ENCODE results near the gene SPATA17.

SPATA17 gene

GRCh38 chr1:217888328-217888727, 257.2 kb downstream of the SPATA17 start:
- Histone ChIP-seq H3K9ac (ENCODE audit: low read length) (no peak overlapping the region), H3K27ac (ENCODE audit: low read depth, low read length) (no peak overlapping the region), H3K4me3 (ENCODE audit: low read depth, low read length) (no peak overlapping the region), H3K36me3 (ENCODE audit: control insufficient read depth, insufficient read depth, low read length) (no peaks in the 10 kb centered on the region), H3K9me3 (ENCODE audit: control insufficient read depth, insufficient read depth, low read depth, low read length) (peaks cover 7% of the 10 kb centered on the region), H3K27me3 (ENCODE audit: control insufficient read depth, insufficient read depth, low read length) (no peaks in the 10 kb centered on the region), H3K4me1 (ENCODE audit: control insufficient read depth, insufficient read depth, low read length) (no peaks in the 10 kb centered on the region)

GRCh38 chr1:217889401-217889800, 258.3 kb downstream of the SPATA17 start:
- no peaks in the 10 kb centered on the region for H3K27me3 ChIP-seq (ENCODE audit: control insufficient read depth, insufficient read depth, low read length)
- no peaks in the 10 kb centered on the region for H3K36me3 ChIP-seq (ENCODE audit: control insufficient read depth, insufficient read depth, low read length)
- no peaks in the 10 kb centered on the region for H3K4me1 ChIP-seq (ENCODE audit: control insufficient read depth, insufficient read depth, low read length)
- no peaks in the 10 kb centered on the region for H3K9me3 ChIP-seq (ENCODE audit: control insufficient read depth, insufficient read depth, low read depth, low read length)
- no peak overlapping the region for H3K4me3 ChIP-seq (ENCODE audit: low read depth, low read length)
- no peak overlapping the region for H3K9ac ChIP-seq (ENCODE audit: low read length)
- H3K27ac ChIP-seq (ENCODE audit: low read depth, low read length): no peak overlapping the region

GRCh38 chr1:217891966-217892365, 260.8 kb downstream of the SPATA17 start:
- Histone ChIP-seq H3K27me3 (ENCODE audit: control insufficient read depth, insufficient read depth, low read length) (no peaks in the 10 kb centered on the region), H3K4me3 (ENCODE audit: low read depth, low read length) (no peak overlapping the region), H3K9ac (ENCODE audit: low read length) (no peak overlapping the region), H3K27ac (ENCODE audit: low read depth, low read length) (no peak overlapping the region), H3K9me3 (ENCODE audit: control insufficient read depth, insufficient read depth, low read depth, low read length) (no peaks in the 10 kb centered on the region), H3K4me1 (ENCODE audit: control insufficient read depth, insufficient read depth, low read length) (no peaks in the 10 kb centered on the region), H3K36me3 (ENCODE audit: control insufficient read depth, insufficient read depth, low read length) (no peaks in the 10 kb centered on the region)

- Histone ChIP-seq H3K27ac (ENCODE audit: low read depth, low read length) (no peak overlapping the region), H3K9ac (ENCODE audit: low read length) (no peak overlapping the region), H3K36me3 (ENCODE audit: control insufficient read depth, insufficient read depth, low read length) (no peaks in the 10 kb centered on the region), H3K27me3 (ENCODE audit: control insufficient read depth, insufficient read depth, low read length) (no peaks in the 10 kb centered on the region), H3K9me3 (ENCODE audit: control insufficient read depth, insufficient read depth, low read depth, low read length) (no peaks in the 10 kb centered on the region), H3K4me3 (ENCODE audit: low read depth, low read length) (no peak overlapping the region), H3K4me1 (ENCODE audit: control insufficient read depth, insufficient read depth, low read length) (no peaks in the 10 kb centered on the region)
These were observed 261.6 kb downstream of the SPATA17 start for GRCh38 chr1:217892750-217893149.

- Histone ChIP-seq H3K36me3 (ENCODE audit: control insufficient read depth, insufficient read depth, low read length) (no peaks in the 10 kb centered on the region), H3K4me1 (ENCODE audit: control insufficient read depth, insufficient read depth, low read length) (no peaks in the 10 kb centered on the region), H3K9ac (ENCODE audit: low read length) (no peak overlapping the region), H3K4me3 (ENCODE audit: low read depth, low read length) (no peak overlapping the region), H3K27me3 (ENCODE audit: control insufficient read depth, insufficient read depth, low read length) (no peaks in the 10 kb centered on the region), H3K9me3 (ENCODE audit: control insufficient read depth, insufficient read depth, low read depth, low read length) (no peaks in the 10 kb centered on the region), H3K27ac (ENCODE audit: low read depth, low read length) (no peak overlapping the region)
These were observed 264.7 kb downstream of the SPATA17 start for GRCh38 chr1:217895841-217896240.

GRCh38 chr1:217896490-217896889, 265.3 kb downstream of the SPATA17 start:
- Histone ChIP-seq H3K9me3 (ENCODE audit: control insufficient read depth, insufficient read depth, low read depth, low read length) (no peaks in the 10 kb centered on the region), H3K27me3 (ENCODE audit: control insufficient read depth, insufficient read depth, low read length) (no peaks in the 10 kb centered on the region), H3K27ac (ENCODE audit: low read depth, low read length) (no peak overlapping the region), H3K4me1 (ENCODE audit: control insufficient read depth, insufficient read depth, low read length) (peaks cover 2% of the 10 kb centered on the region; the same call in 1 of the 2 replicates), H3K36me3 (ENCODE audit: control insufficient read depth, insufficient read depth, low read length) (no peaks in the 10 kb centered on the region), H3K9ac (ENCODE audit: low read length) (no peak overlapping the region), H3K4me3 (ENCODE audit: low read depth, low read length) (no peak overlapping the region)

DNA sequence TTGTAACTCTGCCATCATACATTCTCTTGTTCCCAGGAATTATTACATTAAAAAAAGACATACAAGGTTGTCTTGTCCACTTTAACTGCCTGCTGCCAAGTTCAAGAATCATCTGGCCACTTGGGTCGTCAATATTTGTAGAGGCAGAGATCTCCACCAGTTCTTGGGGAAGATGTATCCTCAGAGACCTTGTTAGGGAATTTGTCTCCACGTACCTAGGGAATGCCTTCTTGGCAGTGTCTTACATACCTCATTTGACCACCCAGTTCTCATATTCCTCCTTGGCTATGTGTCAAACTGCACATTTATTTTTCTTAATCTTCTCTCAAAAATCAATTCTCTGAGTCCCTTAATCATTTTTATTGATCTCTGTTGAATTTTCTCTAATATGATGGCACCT, 266.0 kb downstream of the SPATA17 start:
- no peak overlapping the region for H3K4me3 ChIP-seq (ENCODE audit: low read depth, low read length)
- H3K36me3 ChIP-seq (ENCODE audit: control insufficient read depth, insufficient read depth, low read length): no peaks in the 10 kb centered on the region
- H3K9me3 ChIP-seq (ENCODE audit: control insufficient read depth, insufficient read depth, low read depth, low read length): no peaks in the 10 kb centered on the region
- no peak overlapping the region for H3K27ac ChIP-seq (ENCODE audit: low read depth, low read length)
- H3K27me3 ChIP-seq (ENCODE audit: control insufficient read depth, insufficient read depth, low read length): no peaks in the 10 kb centered on the region
- H3K9ac ChIP-seq (ENCODE audit: low read length): no peak overlapping the region
- H3K4me1 ChIP-seq (ENCODE audit: control insufficient read depth, insufficient read depth, low read length): peaks cover 6% of the 10 kb centered on the region; the same call in 1 of the 2 replicates

DNA sequence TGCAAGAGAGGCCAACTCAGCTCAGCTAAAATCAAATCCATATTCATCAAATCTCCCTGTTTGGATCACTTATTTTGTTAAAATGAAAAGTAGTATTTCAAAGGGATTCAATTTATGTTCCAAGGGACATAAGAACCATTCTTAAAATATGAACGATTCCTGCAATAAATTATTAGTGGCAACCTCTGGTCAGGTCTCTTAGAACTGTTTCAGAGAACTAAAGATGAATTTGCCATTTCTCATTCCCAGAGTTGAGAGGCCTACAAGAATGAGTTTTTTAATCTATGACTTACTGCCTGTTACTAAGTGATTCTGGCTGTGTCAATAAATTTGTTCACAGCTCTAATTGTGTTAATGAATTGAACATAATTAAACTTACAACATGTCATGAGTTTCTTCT, 268.5 kb downstream of the SPATA17 start:
- Histone ChIP-seq H3K4me1 (ENCODE audit: control insufficient read depth, insufficient read depth, low read length) (peaks cover 6% of the 10 kb centered on the region; the same call in 1 of the 2 replicates), H3K9me3 (ENCODE audit: control insufficient read depth, insufficient read depth, low read depth, low read length) (no peaks in the 10 kb centered on the region), H3K27ac (ENCODE audit: low read depth, low read length) (no peak overlapping the region), H3K27me3 (ENCODE audit: control insufficient read depth, insufficient read depth, low read length) (no peaks in the 10 kb centered on the region), H3K9ac (ENCODE audit: low read length) (no peak overlapping the region), H3K4me3 (ENCODE audit: low read depth, low read length) (no peak overlapping the region), H3K36me3 (ENCODE audit: control insufficient read depth, insufficient read depth, low read length) (no peaks in the 10 kb centered on the region)

GRCh38 chr1:217907504-217907903, 276.4 kb downstream of the SPATA17 start:
- no peak overlapping the region for H3K9ac ChIP-seq (ENCODE audit: low read length)
- H3K27ac ChIP-seq (ENCODE audit: low read depth, low read length): no peak overlapping the region
- H3K36me3 ChIP-seq (ENCODE audit: control insufficient read depth, insufficient read depth, low read length): no peaks in the 10 kb centered on the region
- H3K4me1 ChIP-seq (ENCODE audit: control insufficient read depth, insufficient read depth, low read length): no peaks in the 10 kb centered on the region
- H3K9me3 ChIP-seq (ENCODE audit: control insufficient read depth, insufficient read depth, low read depth, low read length): no peaks in the 10 kb centered on the region
- H3K27me3 ChIP-seq (ENCODE audit: control insufficient read depth, insufficient read depth, low read length): no peaks in the 10 kb centered on the region
- H3K4me3 ChIP-seq (ENCODE audit: low read depth, low read length): no peak overlapping the region

DNA sequence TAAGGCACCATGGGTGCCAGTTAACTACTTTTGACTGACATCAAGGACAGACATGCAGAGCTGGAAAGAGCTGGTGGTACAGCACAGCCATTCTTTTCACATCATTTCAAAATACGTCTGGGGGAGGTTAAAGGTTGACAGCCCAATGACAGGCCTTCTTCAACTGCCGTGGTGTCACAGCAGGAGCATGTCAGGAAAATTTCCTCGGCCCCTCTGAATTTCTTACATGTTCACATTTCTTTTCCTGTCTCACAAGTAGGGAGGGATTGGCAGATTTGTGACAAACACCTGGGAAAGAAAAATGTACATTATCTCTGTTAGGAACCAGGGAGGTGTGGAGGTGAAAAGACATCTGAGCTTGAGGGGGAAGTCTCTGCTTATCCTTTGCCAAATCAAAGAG, 279.1 kb downstream of the SPATA17 start:
- no peak overlapping the region for H3K27ac ChIP-seq (ENCODE audit: low read depth, low read length)
- no peak overlapping the region for H3K9ac ChIP-seq (ENCODE audit: low read length)
- no peaks in the 10 kb centered on the region for H3K4me1 ChIP-seq (ENCODE audit: control insufficient read depth, insufficient read depth, low read length)
- no peaks in the 10 kb centered on the region for H3K9me3 ChIP-seq (ENCODE audit: control insufficient read depth, insufficient read depth, low read depth, low read length)
- H3K4me3 ChIP-seq (ENCODE audit: low read depth, low read length): no peak overlapping the region
- H3K36me3 ChIP-seq (ENCODE audit: control insufficient read depth, insufficient read depth, low read length): no peaks in the 10 kb centered on the region
- no peaks in the 10 kb centered on the region for H3K27me3 ChIP-seq (ENCODE audit: control insufficient read depth, insufficient read depth, low read length)

DNA sequence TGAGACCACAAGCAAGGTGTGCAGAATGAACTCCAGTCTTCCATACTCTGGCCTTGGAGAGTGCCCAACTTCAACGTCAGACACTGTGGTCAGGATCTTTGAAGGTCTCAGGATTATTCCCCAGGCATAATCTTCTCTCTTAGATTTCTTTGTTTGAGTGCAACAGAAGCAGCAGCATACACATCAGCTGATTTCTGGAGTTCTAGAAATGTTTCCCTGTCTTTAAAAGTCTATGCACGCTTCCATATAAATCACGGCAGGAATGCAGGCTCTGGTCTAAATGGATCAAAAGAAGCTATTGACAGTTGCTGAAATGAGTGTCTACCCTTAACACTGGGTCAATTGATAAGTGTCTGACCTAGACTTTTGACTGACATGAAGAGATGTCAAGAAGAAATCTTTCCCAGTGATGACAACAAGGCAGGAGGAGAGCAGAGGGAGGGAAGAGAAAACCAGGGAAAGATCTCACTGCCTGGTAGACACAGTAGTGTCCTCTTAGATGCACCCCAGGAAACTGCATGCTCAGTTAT, 279.7 kb downstream of the SPATA17 start:
- no peaks in the 10 kb centered on the region for H3K4me1 ChIP-seq (ENCODE audit: control insufficient read depth, insufficient read depth, low read length)
- no peak overlapping the region for H3K27ac ChIP-seq (ENCODE audit: low read depth, low read length)
- H3K36me3 ChIP-seq (ENCODE audit: control insufficient read depth, insufficient read depth, low read length): no peaks in the 10 kb centered on the region
- H3K27me3 ChIP-seq (ENCODE audit: control insufficient read depth, insufficient read depth, low read length): no peaks in the 10 kb centered on the region
- no peak overlapping the region for H3K4me3 ChIP-seq (ENCODE audit: low read depth, low read length)
- H3K9ac ChIP-seq (ENCODE audit: low read length): no peak overlapping the region
- no peaks in the 10 kb centered on the region for H3K9me3 ChIP-seq (ENCODE audit: control insufficient read depth, insufficient read depth, low read depth, low read length)

GRCh38 chr1:217911908-217912307, 280.8 kb downstream of the SPATA17 start:
- Histone ChIP-seq H3K4me1 (ENCODE audit: control insufficient read depth, insufficient read depth, low read length) (no peaks in the 10 kb centered on the region), H3K9ac (ENCODE audit: low read length) (no peak overlapping the region), H3K27me3 (ENCODE audit: control insufficient read depth, insufficient read depth, low read length) (no peaks in the 10 kb centered on the region), H3K36me3 (ENCODE audit: control insufficient read depth, insufficient read depth, low read length) (no peaks in the 10 kb centered on the region), H3K27ac (ENCODE audit: low read depth, low read length) (no peak overlapping the region), H3K9me3 (ENCODE audit: control insufficient read depth, insufficient read depth, low read depth, low read length) (no peaks in the 10 kb centered on the region), H3K4me3 (ENCODE audit: low read depth, low read length) (no peak overlapping the region)
